ENCODE data around the gene OXSR1. TPM values are rescaled to one million over a fixed set of nuclear protein-coding genes. Genes with fewer than 3 reads are reported as not detected.

Gene OXSR1
- total RNA-seq, 4 donors from 2014 or later = 25.4 to 37.4 (median 29.5) TPM

DNA sequence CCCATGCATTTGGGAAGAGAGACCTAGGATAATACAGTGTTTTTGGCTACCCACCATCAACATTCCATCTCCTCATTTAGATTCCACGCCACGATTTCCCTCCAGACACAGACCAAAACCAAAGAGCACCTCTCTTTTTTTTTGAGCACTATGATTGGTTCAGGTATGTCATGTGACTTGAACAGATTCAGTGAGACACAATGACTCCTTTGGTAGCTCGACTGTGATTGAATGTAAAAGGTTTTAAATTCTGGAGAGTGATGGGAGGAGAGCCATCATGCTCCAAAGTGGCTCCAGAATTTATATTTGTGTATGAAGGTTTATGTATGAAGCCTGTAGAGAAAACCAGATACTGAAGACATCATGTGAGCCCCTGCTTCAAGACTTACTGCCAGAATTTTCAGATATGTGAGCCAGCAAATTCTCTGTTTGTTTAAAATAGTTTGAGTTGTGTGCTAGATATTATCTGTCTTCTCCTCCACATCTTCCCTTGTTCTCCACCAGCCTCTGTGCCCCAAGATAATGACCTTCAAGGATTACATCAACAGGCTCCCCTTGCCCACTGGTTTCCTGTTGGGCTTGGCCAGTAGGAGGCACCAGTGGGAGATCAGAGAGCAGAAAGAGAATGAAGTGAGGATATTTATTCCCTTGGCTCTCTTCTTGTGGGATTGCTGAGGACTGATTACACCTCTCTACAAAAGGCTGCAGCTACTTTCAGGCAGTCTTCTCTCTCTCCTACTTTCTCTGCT lies 14.4 kb upstream of the OXSR1 start:
- H3K27me3 ChIP-seq = no peaks in the 10 kb centered on the region
- no peak for TF ChIP-seq POLR2A (IDR thresholded peaks at IDR 0.05)
- TF ChIP-seq, protein P1, sequence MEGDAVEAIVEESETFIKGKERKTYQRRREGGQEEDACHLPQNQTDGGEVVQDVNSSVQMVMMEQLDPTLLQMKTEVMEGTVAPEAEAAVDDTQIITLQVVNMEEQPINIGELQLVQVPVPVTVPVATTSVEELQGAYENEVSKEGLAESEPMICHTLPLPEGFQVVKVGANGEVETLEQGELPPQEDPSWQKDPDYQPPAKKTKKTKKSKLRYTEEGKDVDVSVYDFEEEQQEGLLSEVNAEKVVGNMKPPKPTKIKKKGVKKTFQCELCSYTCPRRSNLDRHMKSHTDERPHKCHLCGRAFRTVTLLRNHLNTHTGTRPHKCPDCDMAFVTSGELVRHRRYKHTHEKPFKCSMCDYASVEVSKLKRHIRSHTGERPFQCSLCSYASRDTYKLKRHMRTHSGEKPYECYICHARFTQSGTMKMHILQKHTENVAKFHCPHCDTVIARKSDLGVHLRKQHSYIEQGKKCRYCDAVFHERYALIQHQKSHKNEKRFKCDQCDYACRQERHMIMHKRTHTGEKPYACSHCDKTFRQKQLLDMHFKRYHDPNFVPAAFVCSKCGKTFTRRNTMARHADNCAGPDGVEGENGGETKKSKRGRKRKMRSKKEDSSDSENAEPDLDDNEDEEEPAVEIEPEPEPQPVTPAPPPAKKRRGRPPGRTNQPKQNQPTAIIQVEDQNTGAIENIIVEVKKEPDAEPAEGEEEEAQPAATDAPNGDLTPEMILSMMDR (IDR thresholded peaks at IDR 0.05) = no peak
- H3K36me3 ChIP-seq = no peaks in the 10 kb centered on the region
- H3K27ac ChIP-seq = no peak overlapping the region
- H3K4me1 ChIP-seq = peaks cover 31% of the 10 kb centered on the region
- no peak overlapping the region for H3K4me3 ChIP-seq
- 86% methylated on average over 3 of the region's 3 CpGs for WGBS
- no peak for DNase-seq (ENCODE audit: low spot score in 2 of 2)
- H3K9me3 ChIP-seq = peaks cover 4% of the 10 kb centered on the region

- Histone ChIP-seq H3K4me3 (no peak overlapping the region), H3K4me1 (peaks cover 31% of the 10 kb centered on the region), H3K9me3 (no peaks in the 10 kb centered on the region), H3K27ac (no peak overlapping the region), H3K36me3 (no peaks in the 10 kb centered on the region), H3K27me3 (no peaks in the 10 kb centered on the region)
- DNase-seq (ENCODE audit: low spot score in 2 of 2) = no peak
- 71% methylated on average over 3 of the region's 3 CpGs for WGBS
- TF ChIP-seq POLR2A (IDR thresholded peaks at IDR 0.05) = no peak
- no peak for TF ChIP-seq EP300 (IDR thresholded peaks at IDR 0.05)
- TF ChIP-seq, protein P1 (IDR thresholded peaks at IDR 0.05) = no peak
- no peak for TF ChIP-seq POLR2AphosphoS5 (IDR thresholded peaks at IDR 0.05)
Measured at GRCh38 chr3:38151667-38152265, 13.6 kb upstream of the OXSR1 start.

DNA sequence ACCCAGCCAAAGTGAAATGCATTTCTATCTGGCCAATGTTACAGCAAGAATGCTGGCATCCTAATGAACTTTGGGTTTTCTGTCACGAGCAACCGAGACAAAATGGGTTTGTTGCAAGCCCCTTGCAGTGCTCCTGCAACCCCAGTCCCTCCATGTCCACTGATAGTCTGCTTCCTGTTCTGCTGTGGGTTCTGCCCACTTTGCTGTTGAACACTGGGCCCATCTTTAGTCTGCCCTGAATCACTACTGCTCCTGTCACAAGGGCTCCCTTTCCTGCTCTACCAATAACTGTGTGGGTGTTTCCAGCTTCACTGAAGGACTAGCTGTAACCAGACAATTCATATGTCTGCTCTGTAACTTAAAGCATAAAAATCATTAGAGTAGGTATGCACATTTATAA lies 12.7 kb upstream of the OXSR1 start:
- peaks cover 33% of the 10 kb centered on the region for H3K4me1 ChIP-seq
- WGBS = no CpG with 5 or more reads among the region's 2 CpGs
- H3K9me3 ChIP-seq = no peaks in the 10 kb centered on the region
- no peak for DNase-seq (ENCODE audit: low spot score in 2 of 2)
- H3K4me3 ChIP-seq = no peak overlapping the region
- H3K36me3 ChIP-seq = no peaks in the 10 kb centered on the region
- H3K27ac ChIP-seq = peak overlapping the region; percentile 16
- no peak for TF ChIP-seq POLR2AphosphoS5 (IDR thresholded peaks at IDR 0.05)
- TF ChIP-seq EP300 (IDR thresholded peaks at IDR 0.05) = no peak
- TF ChIP-seq, protein P1 (IDR thresholded peaks at IDR 0.05) = no peak
- TF ChIP-seq POLR2A (IDR thresholded peaks at IDR 0.05) = no peak
- H3K27me3 ChIP-seq = no peaks in the 10 kb centered on the region

DNA sequence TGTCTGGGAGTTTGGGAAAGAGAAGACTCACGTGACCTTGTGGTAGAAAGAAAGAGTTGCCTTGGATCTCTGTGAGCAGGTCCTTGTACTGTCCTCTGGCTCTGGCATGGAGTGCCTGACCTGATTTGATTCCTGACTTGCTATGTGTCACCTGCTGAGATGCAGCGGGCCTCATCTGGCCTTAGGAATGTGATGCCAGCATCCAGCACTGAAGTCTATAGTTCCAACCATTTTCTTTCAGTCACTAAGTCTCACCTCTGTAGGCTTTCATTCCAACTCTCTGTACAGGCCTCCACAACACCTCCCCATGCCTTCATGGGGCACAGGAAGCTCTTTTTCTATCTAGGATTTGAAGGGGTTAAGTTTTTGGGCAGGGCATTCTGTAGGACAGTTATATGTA lies 12.1 kb upstream of the OXSR1 start:
- H3K4me1 ChIP-seq = peaks cover 35% of the 10 kb centered on the region
- no peak for DNase-seq (ENCODE audit: low spot score in 2 of 2)
- no peaks in the 10 kb centered on the region for H3K27me3 ChIP-seq
- H3K4me3 ChIP-seq = no peak overlapping the region
- 95% methylated on average over 2 of the region's 2 CpGs for WGBS
- TF ChIP-seq POLR2A (IDR thresholded peaks at IDR 0.05) = no peak
- TF ChIP-seq, protein P1 (IDR thresholded peaks at IDR 0.05) = no peak
- no peak for TF ChIP-seq EP300 (IDR thresholded peaks at IDR 0.05)
- no peak for TF ChIP-seq POLR2AphosphoS5 (IDR thresholded peaks at IDR 0.05)
- H3K27ac ChIP-seq = peak overlapping the region; percentile 16
- no peaks in the 10 kb centered on the region for H3K36me3 ChIP-seq
- no peaks in the 10 kb centered on the region for H3K9me3 ChIP-seq

DNA sequence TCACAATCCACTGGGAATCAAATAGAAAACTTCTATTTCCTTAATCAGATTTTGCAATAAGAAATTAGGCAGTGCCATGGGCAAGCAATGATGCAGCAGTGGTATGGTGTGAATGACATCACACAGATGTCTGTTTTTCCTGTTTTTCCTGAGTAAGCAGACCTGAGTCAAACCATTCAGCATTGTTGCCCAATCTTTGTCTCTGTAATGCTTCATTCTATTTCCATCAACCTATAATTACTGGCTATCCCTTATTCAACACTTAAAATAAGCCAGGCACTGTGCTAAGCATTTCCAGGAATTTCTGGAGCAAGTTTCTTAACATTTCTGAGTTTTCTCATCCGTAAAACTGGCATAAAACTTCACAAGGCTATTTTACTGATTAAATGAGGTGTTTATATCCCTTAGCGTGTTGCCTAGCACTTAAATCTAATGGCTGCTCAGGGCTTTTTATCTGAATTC lies 11.3 kb upstream of the OXSR1 start:
- H3K4me1 ChIP-seq = peaks cover 32% of the 10 kb centered on the region
- no peaks in the 10 kb centered on the region for H3K36me3 ChIP-seq
- H3K4me3 ChIP-seq = no peak overlapping the region
- H3K9me3 ChIP-seq = no peaks in the 10 kb centered on the region
- TF ChIP-seq POLR2A (IDR thresholded peaks at IDR 0.05) (no peak), EP300 (IDR thresholded peaks at IDR 0.05) (no peak), POLR2AphosphoS5 (IDR thresholded peaks at IDR 0.05) (peak in 2 of 3 donors; percentile 85)
- TF ChIP-seq, protein P1 (IDR thresholded peaks at IDR 0.05) = no peak
- no peaks in the 10 kb centered on the region for H3K27me3 ChIP-seq
- DNase-seq (ENCODE audit: low spot score in 2 of 2) = no peak
- WGBS = 56% methylated on average over 2 of the region's 2 CpGs
- peak overlapping the region; percentile 61 for H3K27ac ChIP-seq
